A549 (cell line): ENCODE results near the gene GPM6B. TPM values are rescaled to one million over a fixed set of nuclear protein-coding genes. Genes with fewer than 3 reads are reported as not detected.

Source experiments
- ATAC-seq, 2 experiments: fragments of 200-7000 bp in 1 of 2; fragments of >200 bp in 1 of 2; cut with Nextera tagmentation in 1 of 2; cut with Tn5 transposase in 1 of 2; 3 replicates each; pipeline versions ENCODE4 v1.8.0 to v1.9.1; 2018 to 2020; ENCODE audit warnings: mild to moderate bottlenecking in 1 of 2, moderate library complexity in 1 of 2
- CTCF ChIA-PET: fragments of 300-600 bp; sonication (Branson Sonifier 250); formaldehyde crosslinking; extraction: SDS; loops from one replicate; lab custom pipeline; 2021; ENCODE audit warnings: antibody characterized with exemption, inconsistent platforms; lab: Yijun Ruan, JAX
- POLR2A ChIA-PET: fragments of 350-600 bp; formaldehyde crosslinking; extraction: SDS; loops from one replicate; lab custom pipeline; 2021; ENCODE audit warnings: antibody characterized with exemption, inconsistent platforms; lab: Yijun Ruan, JAX
- DNase-seq, 2 experiments: peaks; one replicate each; pipeline versions ENCODE4 v3.0.0 to v3.0.0-alpha.2; 2011 to 2016; ENCODE audit warnings: low read depth in 1 of 2, low spot score in 1 of 2
- FAIRE-seq: peaks from 2 replicates; lab custom pipeline; 2011; peaks lifted over from hg19 to GRCh38; lab: Jason Lieb, UNC
- H3K27ac ChIP-seq, 2 experiments: fragments of >200 bp; sonication (Bioruptor Twin); formaldehyde crosslinking; 3 replicates each; pipeline ENCODE4 v1.5.1; 2016 to 2017
- H3K4me1 ChIP-seq: fragments of >200 bp; sonication (Bioruptor Twin); formaldehyde crosslinking; 3 replicates; pipeline ENCODE4 v1.6.1; 2016
- H3K4me2 ChIP-seq: fragments of >200 bp; sonication (Bioruptor Twin); formaldehyde crosslinking; 3 replicates; pipeline ENCODE4 v1.6.1; 2016
- H3K4me3 ChIP-seq: fragments of >200 bp; sonication (Bioruptor Twin); formaldehyde crosslinking; 3 replicates; pipeline ENCODE4 v1.5.1; 2016
- H3K9me3 ChIP-seq: fragments of >200 bp; sonication (Bioruptor Twin); formaldehyde crosslinking; 3 replicates; pipeline ENCODE4 v1.6.1; 2016
- BHLHE40 ChIP-seq: IDR thresholded peaks from 2 replicates; pipeline ENCODE4 v1.6.1; 2012; ENCODE audit warnings: low read depth, low read length, inconsistent platforms
- CBX2 ChIP-seq: fragments of 200-600 bp; sonication (generic); IDR thresholded peaks from 2 replicates; pipeline ENCODE4 v1.6.1; 2016; ENCODE audit warnings: low read depth, mild to moderate bottlenecking, borderline replicate concordance
- CEBPB ChIP-seq, 2 experiments: fragments of >200 bp in 1 of 2; sonication (Bioruptor Twin) in 1 of 2; formaldehyde crosslinking in 1 of 2; IDR thresholded peaks; 2 replicates each; pipeline ENCODE4 v1.6.1; 2012 to 2016
- CHD2 ChIP-seq: fragments of 150-350 bp; IDR thresholded peaks from 2 replicates; pipeline ENCODE4 v1.6.1; 2014; ENCODE audit warnings: low read length; ENCODE audit not compliant: partially characterized antibody
- CHD4 ChIP-seq: fragments of 200-600 bp; sonication (generic); IDR thresholded peaks from 2 replicates; pipeline ENCODE4 v1.6.1; 2016; ENCODE audit warnings: antibody characterized with exemption, mild to moderate bottlenecking, borderline replicate concordance
- EHMT2 ChIP-seq: fragments of 200-600 bp; sonication (generic); IDR thresholded peaks from 2 replicates; pipeline ENCODE4 v1.6.1; 2016; ENCODE audit warnings: antibody characterized with exemption, low read depth, mild to moderate bottlenecking, moderate library complexity
- ESRRA ChIP-seq: fragments of 150-350 bp; IDR thresholded peaks from 2 replicates; pipeline ENCODE4 v1.6.1; 2014; ENCODE audit warnings: mild to moderate bottlenecking, low read length, borderline replicate concordance
- FOSL2 ChIP-seq, 2 experiments: fragments of 450-650 bp in 1 of 2; fragments of >200 bp in 1 of 2; sonication (Bioruptor Twin) in 1 of 2; formaldehyde crosslinking; IDR thresholded peaks; 2 replicates each; pipeline versions ENCODE4 v1.5.0 to v1.6.1; 2016 to 2020; ENCODE audit warnings: mild to moderate bottlenecking in 1 of 2, moderate library complexity in 1 of 2
- FOXS1 ChIP-seq: fragments of 250-450 bp; sonication (Bioruptor Pico); IDR thresholded peaks from 2 replicates; pipeline ENCODE4 v1.5.0; 2020; ENCODE audit warnings: mild to moderate bottlenecking, moderate library complexity
- GATA3 ChIP-seq: IDR thresholded peaks from 2 replicates; pipeline ENCODE4 v1.6.1; 2012; ENCODE audit warnings: borderline replicate concordance
- HDAC2 ChIP-seq: fragments of 200-600 bp; sonication (generic); IDR thresholded peaks from 2 replicates; pipeline ENCODE4 v1.6.1; 2016
- HEYL ChIP-seq: fragments of 250-450 bp; sonication (Bioruptor Pico); IDR thresholded peaks from 2 replicates; pipeline ENCODE4 v1.8.0; 2021; ENCODE audit warnings: mild to moderate bottlenecking, moderate library complexity
- HOXA7 ChIP-seq: fragments of 250-450 bp; sonication (Bioruptor Pico); IDR thresholded peaks from 2 replicates; pipeline ENCODE4 v1.5.0; 2020; ENCODE audit warnings: mild to moderate bottlenecking, moderate library complexity
- HOXB13 ChIP-seq: fragments of 250-450 bp; sonication (Bioruptor Pico); IDR thresholded peaks from 2 replicates; pipeline ENCODE4 v1.5.0; 2020; ENCODE audit warnings: low read depth, mild to moderate bottlenecking, moderate library complexity
- JUNB ChIP-seq: fragments of >200 bp; sonication (Bioruptor Twin); formaldehyde crosslinking; IDR thresholded peaks from 2 replicates; pipeline ENCODE4 v1.6.1; 2016
- KDM1A ChIP-seq: fragments of 200-600 bp; sonication (generic); IDR thresholded peaks from 2 replicates; pipeline ENCODE4 v1.6.1; 2016; ENCODE audit warnings: low read depth, mild to moderate bottlenecking
- MAFK ChIP-seq: fragments of 450-650 bp; IDR thresholded peaks from 2 replicates; pipeline ENCODE4 v1.6.1; 2014; ENCODE audit not compliant: partially characterized antibody
- NR3C1 ChIP-seq: fragments of >200 bp; sonication (Bioruptor Twin); formaldehyde crosslinking; IDR thresholded peaks from 3 replicates; pipeline ENCODE4 v1.6.1; 2017
- PBX3 ChIP-seq: IDR thresholded peaks from 2 replicates; pipeline ENCODE4 v1.6.1; 2012
- PHF8 ChIP-seq: fragments of 200-600 bp; sonication (generic); IDR thresholded peaks from 2 replicates; pipeline ENCODE4 v1.6.1; 2016; ENCODE audit warnings: low read depth, mild to moderate bottlenecking, antibody characterized with exemption, moderate library complexity, borderline replicate concordance
- RAD21 ChIP-seq, 2 experiments: fragments of >200 bp in 1 of 2; sonication (Bioruptor Twin) in 1 of 2; formaldehyde crosslinking in 1 of 2; IDR thresholded peaks in 1 of 2; conservative IDR thresholded peaks in 1 of 2; 2 replicates in 1 of 2; 3 replicates in 1 of 2; pipeline ENCODE4 v1.6.1; 2012 to 2018; ENCODE audit warnings: inconsistent platforms in 1 of 2
- RCOR1 ChIP-seq: fragments of 150-350 bp; IDR thresholded peaks from 2 replicates; pipeline ENCODE4 v1.6.1; 2014; ENCODE audit warnings: antibody characterized with exemption, low read length, low read depth
- RNF2 ChIP-seq: fragments of 200-600 bp; sonication (generic); IDR thresholded peaks from 2 replicates; pipeline ENCODE4 v1.6.1; 2016; ENCODE audit warnings: low read depth, mild to moderate bottlenecking, antibody characterized with exemption, moderate library complexity, borderline replicate concordance
- TFCP2L1 ChIP-seq: fragments of 250-450 bp; sonication (Bioruptor Pico); IDR thresholded peaks from 2 replicates; pipeline ENCODE4 v1.5.0; 2021; ENCODE audit warnings: mild to moderate bottlenecking
- ZC3H11A ChIP-seq: fragments of 450-650 bp; IDR thresholded peaks from 2 replicates; pipeline ENCODE4 v1.6.1; 2014; ENCODE audit warnings: antibody characterized with exemption, mild to moderate bottlenecking
- ZFP36 ChIP-seq: fragments of 450-650 bp; IDR thresholded peaks from 2 replicates; pipeline ENCODE4 v1.6.1; 2014; ENCODE audit warnings: borderline replicate concordance; ENCODE audit not compliant: partially characterized antibody
- WGBS: methylation state at CpG from one replicate; pipeline ENCODE4 v1.1.6; 2017; ENCODE audit errors: missing lambda C conversion rate; 5-methylcytosine and 5-hydroxymethylcytosine counted together
- polyA plus RNA-seq, 4 experiments: library from polyadenylated mRNA; depleted of rRNA in 3 of 4; stranded (reverse); fragments of >200 nt; fragmentation: RNase III in 1 of 4; extraction: RNeasy Plus Mini Kit Qiagen cat#74134 plus additional on column Dnase treatment in 1 of 4; gene quantifications; 2 replicates in 3 of 4; 3 replicates in 1 of 4; pipeline ENCODE4 v1.2.3, GENCODE V29; 2011 to 2017
- TF ChIP-seq, protein P1 (sequence below): fragments of >200 bp; sonication (Bioruptor Twin); formaldehyde crosslinking; IDR thresholded peaks from 3 replicates; pipeline ENCODE4 v1.5.1; 2016

Gene GPM6B
- polyA plus RNA-seq, 2 of the 4 experiments (the other 2 are of a cell fraction), result 0.05 to 0.10 TPM

DNA sequence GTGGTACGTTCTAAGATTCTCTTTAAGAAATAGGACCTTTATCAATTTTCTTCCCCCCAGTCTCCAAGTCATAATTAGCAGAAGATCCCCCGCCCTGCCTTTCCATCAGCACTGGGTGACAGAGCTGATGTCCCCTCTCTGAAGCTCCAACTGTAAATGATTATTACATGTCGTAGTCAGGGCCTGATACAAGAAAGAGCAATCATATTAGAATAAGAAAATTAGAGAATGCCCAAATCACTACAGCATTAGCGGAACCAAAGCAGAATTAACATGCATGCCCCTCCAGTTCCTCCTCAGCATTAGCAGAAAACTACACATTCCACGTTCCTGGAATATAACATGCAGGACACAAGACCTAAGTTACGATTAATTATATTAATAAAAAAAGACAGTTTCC, 717 bp downstream of the GPM6B start:
- FAIRE-seq, result no peak
- Histone ChIP-seq H3K27ac (no peak overlapping the region), H3K4me3 (no peak overlapping the region), H3K4me1 (no peaks in the 10 kb centered on the region), H3K4me2 (no peak overlapping the region), H3K9me3 (no peaks in the 10 kb centered on the region)
- ChIA-PET CTCF (no interaction called here), POLR2A (no interaction called here)
- WGBS, result 42% methylated on average over 6 of the region's 6 CpGs
- no peak for ATAC-seq
- no peak for DNase-seq
- TF ChIP-seq RAD21 (conservative IDR thresholded peaks at IDR 0.05 in 1 of 2, IDR thresholded peaks at IDR 0.05 in 1 of 2), result no peak
- TF ChIP-seq, protein P1, sequence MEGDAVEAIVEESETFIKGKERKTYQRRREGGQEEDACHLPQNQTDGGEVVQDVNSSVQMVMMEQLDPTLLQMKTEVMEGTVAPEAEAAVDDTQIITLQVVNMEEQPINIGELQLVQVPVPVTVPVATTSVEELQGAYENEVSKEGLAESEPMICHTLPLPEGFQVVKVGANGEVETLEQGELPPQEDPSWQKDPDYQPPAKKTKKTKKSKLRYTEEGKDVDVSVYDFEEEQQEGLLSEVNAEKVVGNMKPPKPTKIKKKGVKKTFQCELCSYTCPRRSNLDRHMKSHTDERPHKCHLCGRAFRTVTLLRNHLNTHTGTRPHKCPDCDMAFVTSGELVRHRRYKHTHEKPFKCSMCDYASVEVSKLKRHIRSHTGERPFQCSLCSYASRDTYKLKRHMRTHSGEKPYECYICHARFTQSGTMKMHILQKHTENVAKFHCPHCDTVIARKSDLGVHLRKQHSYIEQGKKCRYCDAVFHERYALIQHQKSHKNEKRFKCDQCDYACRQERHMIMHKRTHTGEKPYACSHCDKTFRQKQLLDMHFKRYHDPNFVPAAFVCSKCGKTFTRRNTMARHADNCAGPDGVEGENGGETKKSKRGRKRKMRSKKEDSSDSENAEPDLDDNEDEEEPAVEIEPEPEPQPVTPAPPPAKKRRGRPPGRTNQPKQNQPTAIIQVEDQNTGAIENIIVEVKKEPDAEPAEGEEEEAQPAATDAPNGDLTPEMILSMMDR, result no peak
- TF ChIP-seq MAFK, result no peak
- no peak for TF ChIP-seq PBX3
- TF ChIP-seq HOXA7 (CRISPR knock-in tag), result no peak
- TF ChIP-seq ZC3H11A, result no peak
- TF ChIP-seq ZFP36, result no peak

GRCh38 chrX:13815664-13816063, 1.2 kb downstream of the GPM6B start:
- CTCF ChIA-PET, result no interaction called here
- DNase-seq, result no peak
- TF ChIP-seq RCOR1 (no peak), RNF2 (peak; percentile 85; the same call in 1 of the 2 replicates), GATA3 (no peak), CBX2 (no peak), CEBPB (IDR thresholded peaks at IDR 0.05) (no peak), HOXA7 (CRISPR knock-in tag) (no peak)
- ATAC-seq, result no peak
- Histone ChIP-seq H3K27ac (no peak overlapping the region), H3K4me2 (no peak overlapping the region), H3K9me3 (no peaks in the 10 kb centered on the region), H3K4me1 (no peaks in the 10 kb centered on the region), H3K4me3 (no peak overlapping the region)
- FAIRE-seq, result no peak
- POLR2A ChIA-PET, result no interaction called here
- WGBS, result 14% methylated on average over 7 of the region's 7 CpGs

GRCh38 chrX:13808865-13809264, 8.0 kb downstream of the GPM6B start:
- CTCF ChIA-PET, result no interaction called here
- H3K9me3 ChIP-seq, result no peaks in the 10 kb centered on the region
- H3K27ac ChIP-seq, result no peak overlapping the region
- FAIRE-seq (no peak), ATAC-seq (no peak), DNase-seq (no peak)
- H3K4me3 ChIP-seq, result no peak overlapping the region
- POLR2A ChIA-PET, result no interaction called here
- no peaks in the 10 kb centered on the region for H3K4me1 ChIP-seq
- no peak overlapping the region for H3K4me2 ChIP-seq
- no peak for TF ChIP-seq JUNB
- TF ChIP-seq ESRRA, result no peak
- TF ChIP-seq CHD2, result no peak

DNA sequence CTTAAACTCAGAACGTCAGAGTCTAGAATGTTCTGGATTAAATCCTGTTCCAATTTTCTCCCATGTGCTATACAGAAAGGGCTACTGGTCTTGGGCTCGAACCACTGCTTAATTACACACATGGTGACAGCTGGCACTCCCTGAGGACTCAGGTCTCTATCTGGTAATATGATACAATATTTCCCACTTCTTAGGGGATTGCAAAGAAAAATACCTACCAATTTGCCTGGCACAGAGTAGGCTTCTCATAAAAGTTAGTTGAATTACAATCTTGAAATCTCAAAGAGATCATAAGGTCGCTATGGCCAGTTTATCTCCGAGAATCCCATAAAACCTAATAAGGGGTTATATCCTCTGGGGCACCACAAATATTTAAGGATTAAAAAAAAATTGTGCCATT, 8.6 kb downstream of the GPM6B start:
- FAIRE-seq, result no peak
- no peak for DNase-seq

More for the DNA sequence above, 8.6 kb downstream of the GPM6B start:
- ChIA-PET CTCF (no interaction called here), POLR2A (no interaction called here)
- 16% methylated on average over 4 of the region's 4 CpGs for WGBS
- TF ChIP-seq FOSL2 (IDR thresholded peaks at IDR 0.05), result no peak
- no peak for TF ChIP-seq FOSL2 (CRISPR knock-in tag; IDR thresholded peaks at IDR 0.05)
- no peak for TF ChIP-seq PHF8
- TF ChIP-seq PBX3, result no peak
- TF ChIP-seq RCOR1, result no peak
- no peak for TF ChIP-seq BHLHE40
- TF ChIP-seq CBX2, result no peak
- no peak for TF ChIP-seq TFCP2L1 (CRISPR knock-in tag)
- no peak for TF ChIP-seq KDM1A
- TF ChIP-seq CHD4, result no peak
- no peak for TF ChIP-seq ZC3H11A
- TF ChIP-seq RAD21 (conservative IDR thresholded peaks at IDR 0.05 in 1 of 2, IDR thresholded peaks at IDR 0.05 in 1 of 2), result no peak
- TF ChIP-seq EHMT2, result no peak
- TF ChIP-seq HDAC2, result no peak
- TF ChIP-seq FOXS1, result no peak
- TF ChIP-seq NR3C1, result no peak
- no peak for TF ChIP-seq HOXB13 (CRISPR knock-in tag)
- TF ChIP-seq HEYL, result no peak
- Histone ChIP-seq H3K4me2 (no peak overlapping the region), H3K4me1 (no peaks in the 10 kb centered on the region), H3K4me3 (no peak overlapping the region), H3K27ac (no peak overlapping the region), H3K9me3 (no peaks in the 10 kb centered on the region)
- ATAC-seq, result no peak
